Neural progenitor cell (in vitro differentiated cells): ENCODE results near the gene TMEM107. TPM values are rescaled to one million over a fixed set of nuclear protein-coding genes. Genes with fewer than 3 reads are reported as not detected.

Source experiments
- DNase-seq: peaks from one replicate; pipeline ENCODE4 v3.0.0-alpha.2; 2016; ENCODE audit warnings: low spot score
- H2AFZ ChIP-seq: fragments of 200-600 bp; sonication (generic); replicated peaks from 2 replicates; pipeline ENCODE4 v1.6.1; 2016; ENCODE audit warnings: antibody characterized with exemption
- H3F3A ChIP-seq: fragments of 200-600 bp; sonication (generic); 2 replicates; pipeline ENCODE4 v1.6.1; 2016; ENCODE audit warnings: antibody characterized with exemption, low read depth
- H3K27ac ChIP-seq: fragments of 200-600 bp; sonication (generic); 2 replicates; pipeline ENCODE4 v1.5.1; 2016; ENCODE audit warnings: mild to moderate bottlenecking
- H3K27me3 ChIP-seq: fragments of 200-600 bp; sonication (generic); 2 replicates; pipeline ENCODE4 v1.6.1; 2016; ENCODE audit warnings: mild to moderate bottlenecking, moderate library complexity
- H3K36me3 ChIP-seq: fragments of 200-600 bp; sonication (generic); 2 replicates; pipeline ENCODE4 v1.5.1; 2016
- H3K4me1 ChIP-seq: fragments of 200-600 bp; sonication (generic); 2 replicates; pipeline ENCODE4 v1.6.1; 2016; ENCODE audit warnings: mixed run types
- H3K4me2 ChIP-seq: fragments of 200-600 bp; sonication (generic); 2 replicates; pipeline ENCODE4 v1.6.1; 2016
- H3K4me3 ChIP-seq: fragments of 200-600 bp; sonication (generic); 2 replicates; pipeline ENCODE4 v1.5.1; 2016
- H3K79me2 ChIP-seq: fragments of 200-600 bp; sonication (generic); 2 replicates; pipeline ENCODE4 v1.6.1; 2016; ENCODE audit warnings: low read depth
- H3K9ac ChIP-seq: fragments of 200-600 bp; sonication (generic); 2 replicates; pipeline ENCODE4 v1.6.1; 2016
- H3K9me3 ChIP-seq: fragments of 200-600 bp; sonication (generic); 2 replicates; pipeline ENCODE4 v1.5.1; 2016; ENCODE audit warnings: low read depth
- H4K20me1 ChIP-seq: fragments of 200-600 bp; sonication (generic); 2 replicates; pipeline ENCODE4 v1.6.1; 2016; ENCODE audit warnings: low read depth
- H3K27ac Mint-ChIP-seq: 3 replicates; pipeline ENCODE4 v1.8.0; 2021; ENCODE audit warnings: mixed read lengths
- H3K27me3 Mint-ChIP-seq: 2 replicates; pipeline ENCODE4 v1.8.0; 2022; ENCODE audit warnings: low read depth, mild to moderate bottlenecking, inconsistent platforms, moderate library complexity, mixed read lengths; ENCODE audit not compliant: insufficient read depth
- H3K36me3 Mint-ChIP-seq: 3 replicates; pipeline ENCODE4 v1.8.0; 2021; ENCODE audit warnings: mixed read lengths
- H3K4me1 Mint-ChIP-seq: 3 replicates; pipeline ENCODE4 v1.8.0; 2021; ENCODE audit warnings: mixed read lengths
- H3K4me3 Mint-ChIP-seq: 3 replicates; pipeline ENCODE4 v1.8.0; 2021; ENCODE audit warnings: mild to moderate bottlenecking, moderate library complexity, mixed read lengths
- H3K9me3 Mint-ChIP-seq: 3 replicates; pipeline ENCODE4 v1.8.0; 2020; ENCODE audit warnings: mixed read lengths
- EZH2 ChIP-seq: fragments of 200-600 bp; sonication (generic); IDR thresholded peaks from 2 replicates; pipeline ENCODE4 v1.6.1; 2017; ENCODE audit warnings: antibody characterized with exemption, mild to moderate bottlenecking, moderate library complexity
- EZH2phosphoT487 ChIP-seq: fragments of 200-600 bp; sonication (generic); IDR thresholded peaks from 2 replicates; pipeline ENCODE4 v1.6.1; 2017; ENCODE audit warnings: antibody characterized with exemption
- total RNA-seq: library from RNA; depleted of rRNA; stranded (reverse); fragments of >200 nt; gene quantifications from 2 replicates; pipeline ENCODE4 v1.2.3, GENCODE V29; 2015; ENCODE audit warnings: low replicate concordance
- TF ChIP-seq, protein P1 (sequence below): fragments of 200-600 bp; sonication (generic); IDR thresholded peaks from 2 replicates; pipeline ENCODE4 v1.5.1; 2017; ENCODE audit warnings: antibody characterized with exemption, mild to moderate bottlenecking

Gene TMEM107
- total RNA-seq, 1 donor from 2014 or later, result 26.0 TPM

DNA sequence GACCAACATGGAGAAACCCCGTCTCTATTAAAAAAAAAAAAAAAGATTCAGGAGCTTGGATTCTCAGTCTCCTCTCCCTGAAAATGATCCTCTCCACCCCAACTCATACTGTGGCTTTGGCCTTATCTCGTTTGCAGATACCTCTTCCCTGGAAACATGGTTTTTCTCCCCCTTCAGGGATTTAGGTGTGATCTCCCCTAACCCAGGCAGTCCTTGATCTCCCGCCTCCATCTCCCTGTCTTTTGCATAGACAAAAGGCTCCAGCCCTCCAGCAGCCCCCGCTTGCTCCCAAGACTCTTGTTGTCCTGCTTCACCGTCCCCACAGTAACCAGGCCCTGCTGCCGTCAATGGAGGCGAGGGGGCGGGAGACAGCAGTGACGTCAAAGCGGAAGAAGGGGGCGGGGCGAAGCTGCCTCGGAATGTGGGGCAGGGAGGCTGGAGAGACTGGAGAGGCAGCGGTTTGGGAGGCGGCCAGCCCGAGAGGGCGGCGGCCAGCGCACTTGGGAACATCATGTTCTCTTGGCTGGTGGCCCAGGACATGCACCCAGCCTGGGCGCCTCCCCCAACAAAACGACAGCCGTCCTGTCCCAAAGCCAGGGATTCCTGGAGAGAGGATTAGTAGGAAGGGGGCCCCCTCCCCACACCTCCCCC, 22.1 kb downstream of the TMEM107 start:
- peaks cover 29% of the 10 kb centered on the region for H4K20me1 ChIP-seq
- H3K27me3 ChIP-seq, result no peaks in the 10 kb centered on the region
- H3K4me1 Mint-ChIP-seq, result peaks cover 21% of the 10 kb centered on the region
- peak overlapping the region; percentile 80 for H3K4me2 ChIP-seq
- H3K36me3 ChIP-seq, result no peaks in the 10 kb centered on the region
- no peak overlapping the region for H3K9ac ChIP-seq
- TF ChIP-seq EZH2 (no peak), EZH2phosphoT487 (no peak)
- TF ChIP-seq, protein P1, sequence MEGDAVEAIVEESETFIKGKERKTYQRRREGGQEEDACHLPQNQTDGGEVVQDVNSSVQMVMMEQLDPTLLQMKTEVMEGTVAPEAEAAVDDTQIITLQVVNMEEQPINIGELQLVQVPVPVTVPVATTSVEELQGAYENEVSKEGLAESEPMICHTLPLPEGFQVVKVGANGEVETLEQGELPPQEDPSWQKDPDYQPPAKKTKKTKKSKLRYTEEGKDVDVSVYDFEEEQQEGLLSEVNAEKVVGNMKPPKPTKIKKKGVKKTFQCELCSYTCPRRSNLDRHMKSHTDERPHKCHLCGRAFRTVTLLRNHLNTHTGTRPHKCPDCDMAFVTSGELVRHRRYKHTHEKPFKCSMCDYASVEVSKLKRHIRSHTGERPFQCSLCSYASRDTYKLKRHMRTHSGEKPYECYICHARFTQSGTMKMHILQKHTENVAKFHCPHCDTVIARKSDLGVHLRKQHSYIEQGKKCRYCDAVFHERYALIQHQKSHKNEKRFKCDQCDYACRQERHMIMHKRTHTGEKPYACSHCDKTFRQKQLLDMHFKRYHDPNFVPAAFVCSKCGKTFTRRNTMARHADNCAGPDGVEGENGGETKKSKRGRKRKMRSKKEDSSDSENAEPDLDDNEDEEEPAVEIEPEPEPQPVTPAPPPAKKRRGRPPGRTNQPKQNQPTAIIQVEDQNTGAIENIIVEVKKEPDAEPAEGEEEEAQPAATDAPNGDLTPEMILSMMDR, result no peak
- DNase-seq, result peak; percentile 96
- peak overlapping the region; percentile 100 for H3K27ac Mint-ChIP-seq
- no peaks in the 10 kb centered on the region for H3K9me3 Mint-ChIP-seq
- no peak overlapping the region for H3K4me3 Mint-ChIP-seq
- H3K79me2 ChIP-seq, result no peaks in the 10 kb centered on the region
- H3K4me1 ChIP-seq, result peaks cover 18% of the 10 kb centered on the region
- peak overlapping the region; percentile 8 for H3K27ac ChIP-seq
- peak overlapping the region; percentile 46 for H3K4me3 ChIP-seq
- H3K27me3 Mint-ChIP-seq, result peaks cover 13% of the 10 kb centered on the region
- H2AFZ ChIP-seq, result peak overlapping the region; percentile 55
- H3K36me3 Mint-ChIP-seq, result no peaks in the 10 kb centered on the region
- peaks cover 66% of the 10 kb centered on the region for H3F3A ChIP-seq
- no peaks in the 10 kb centered on the region for H3K9me3 ChIP-seq

DNA sequence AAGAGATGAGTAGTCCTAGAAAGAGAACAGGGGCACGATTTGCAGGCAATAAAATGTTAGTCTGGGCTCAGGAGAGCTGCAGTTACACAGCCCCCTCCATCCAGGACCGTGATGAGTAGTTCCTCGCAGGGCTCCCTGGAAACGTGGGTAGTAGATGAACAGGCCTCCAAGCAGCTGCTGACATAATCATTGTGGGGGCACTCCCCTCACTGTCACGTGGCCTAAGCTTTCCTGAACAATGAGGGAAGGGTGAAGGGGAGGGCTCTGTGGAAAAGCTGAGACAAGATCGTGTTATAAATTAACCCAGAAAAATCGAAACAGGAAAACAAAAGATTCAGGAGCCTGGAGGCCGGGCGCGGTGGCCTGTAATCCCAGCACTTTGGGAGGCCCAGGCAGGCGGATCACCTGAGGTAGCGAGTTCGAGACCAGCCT, 22.6 kb downstream of the TMEM107 start:
- no peak overlapping the region for H3K9ac ChIP-seq
- no peaks in the 10 kb centered on the region for H3K36me3 ChIP-seq
- TF ChIP-seq EZH2phosphoT487 (no peak), EZH2 (no peak)
- TF ChIP-seq, protein P1, result no peak
- Mint-ChIP-seq H3K9me3 (no peaks in the 10 kb centered on the region), H3K4me3 (no peak overlapping the region), H3K36me3 (no peaks in the 10 kb centered on the region), H3K4me1 (peaks cover 21% of the 10 kb centered on the region), H3K27me3 (peaks cover 13% of the 10 kb centered on the region), H3K27ac (peak overlapping the region; percentile 96)
- no peaks in the 10 kb centered on the region for H3K79me2 ChIP-seq
- no peaks in the 10 kb centered on the region for H3K27me3 ChIP-seq
- DNase-seq, result peak; percentile 41
- H3F3A ChIP-seq, result peaks cover 61% of the 10 kb centered on the region
- H3K27ac ChIP-seq, result peak overlapping the region; percentile 8
- H3K4me3 ChIP-seq, result peak overlapping the region; percentile 46
- peaks cover 23% of the 10 kb centered on the region for H4K20me1 ChIP-seq
- H3K4me1 ChIP-seq, result peaks cover 18% of the 10 kb centered on the region
- no peak overlapping the region for H2AFZ ChIP-seq
- H3K4me2 ChIP-seq, result peak overlapping the region; percentile 80
- H3K9me3 ChIP-seq, result no peaks in the 10 kb centered on the region

DNA sequence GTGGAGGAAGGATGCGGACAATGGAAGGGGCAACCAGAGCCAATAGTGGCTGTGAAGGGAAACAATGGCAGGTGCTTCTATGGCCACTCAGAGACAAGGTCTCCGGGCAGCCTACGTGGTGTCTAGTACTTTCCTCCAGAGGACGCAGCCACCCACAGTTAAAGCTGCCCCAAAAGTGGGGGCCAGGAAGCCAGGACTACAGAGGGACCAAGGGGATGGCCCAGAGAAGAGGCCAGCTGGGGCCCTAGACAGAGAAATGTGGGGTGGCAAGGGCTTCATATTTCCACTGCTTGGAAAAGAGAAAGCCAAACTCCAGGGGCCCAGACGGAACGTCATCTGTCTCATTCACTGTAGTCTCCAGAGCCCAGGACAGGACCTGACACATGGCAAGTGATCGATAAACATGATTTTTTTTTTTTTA, 23.1 kb downstream of the TMEM107 start:
- no peaks in the 10 kb centered on the region for H3K36me3 Mint-ChIP-seq
- Histone ChIP-seq H3K9me3 (no peaks in the 10 kb centered on the region), H3K9ac (no peak overlapping the region), H3K4me2 (peak overlapping the region; percentile 92), H3K36me3 (no peaks in the 10 kb centered on the region), H3K27me3 (no peaks in the 10 kb centered on the region), H2AFZ (no peak overlapping the region), H3K79me2 (no peaks in the 10 kb centered on the region), H3F3A (peaks cover 56% of the 10 kb centered on the region), H4K20me1 (peaks cover 18% of the 10 kb centered on the region), H3K4me3 (no peak overlapping the region), H3K27ac (no peak overlapping the region), H3K4me1 (peaks cover 18% of the 10 kb centered on the region)
- peaks cover 21% of the 10 kb centered on the region for H3K4me1 Mint-ChIP-seq
- peak overlapping the region; percentile 96 for H3K27ac Mint-ChIP-seq
- H3K4me3 Mint-ChIP-seq, result no peak overlapping the region
- no peak for DNase-seq
- no peaks in the 10 kb centered on the region for H3K9me3 Mint-ChIP-seq
- TF ChIP-seq EZH2phosphoT487, result no peak
- TF ChIP-seq, protein P1, result no peak
- no peak for TF ChIP-seq EZH2
- H3K27me3 Mint-ChIP-seq, result peaks cover 13% of the 10 kb centered on the region
